K562 (cell line): Measurements from ENCODE around the gene TCF23. TPM values are rescaled to one million over a fixed set of nuclear protein-coding genes. Genes with fewer than 3 reads are reported as not detected.

Source experiments
- ATAC-seq: fragments of 200-7000 bp; cut with Tn5 transposase; 3 replicates; pipeline ENCODE4 v1.9.1; 2020; ENCODE audit warnings: moderate library complexity
- BruUV-seq: library from RNA; stranded (reverse); fragments of 400-500 nt; replicated peaks from 2 replicates; lab custom pipeline; 2021; lab: Mats Ljungman, UMichigan
- CTCF ChIA-PET: fragments of 300-600 bp; formaldehyde crosslinking; extraction: SDS; loops from one replicate; lab custom pipeline; 2021; ENCODE audit warnings: low intra/inter-chr PET ratio; lab: Yijun Ruan, JAX
- POLR2A ChIA-PET: fragments of 300-600, 350-650 bp; sonication (Branson Sonifier 250); formaldehyde crosslinking; extraction: SDS; loops from one replicate; lab custom pipeline; 2021; ENCODE audit warnings: antibody characterized with exemption, inconsistent platforms; lab: Yijun Ruan, JAX
- DNase-seq, 4 experiments: peaks; one replicate each; pipeline versions ENCODE4 v3.0.0 to v3.0.0-alpha.2; 2011 to 2018; ENCODE audit warnings: low spot score in 3 of 4, mixed read lengths in 3 of 4; ENCODE audit errors: extremely low read depth in 1 of 4
- FAIRE-seq: peaks from 2 replicates; lab custom pipeline; 2011; peaks lifted over from hg19 to GRCh38; lab: Jason Lieb, UNC
- H2AFZ ChIP-seq: 2 replicates; pipeline ENCODE4 v1.6.0; 2011; ENCODE audit warnings: low read depth, low read length, control low read depth, inconsistent platforms
- H3K27ac ChIP-seq: fragments of 200-600 bp; 3 replicates; pipeline ENCODE4 v1.8.0; 2011; ENCODE audit warnings: low read depth, mild to moderate bottlenecking, control low read depth, inconsistent platforms, low read length, moderate library complexity, mixed read lengths; ENCODE audit errors: extremely low read depth
- H3K27me3 ChIP-seq, 2 experiments: fragments of 300-600 bp in 1 of 2; 2 replicates in 1 of 2; 3 replicates in 1 of 2; pipeline versions ENCODE4 v1.6.0 to v1.8.0; 2011; ENCODE audit warnings: inconsistent platforms in 2 of 2, low read length in 2 of 2, mild to moderate bottlenecking in 1 of 2, mixed read lengths in 1 of 2, moderate library complexity in 1 of 2; ENCODE audit not compliant: control insufficient read depth in 2 of 2, insufficient read depth in 2 of 2
- H3K36me3 ChIP-seq: fragments of 300-600 bp; 3 replicates; pipeline ENCODE4 v1.8.0; 2011; ENCODE audit warnings: mild to moderate bottlenecking, low read length, inconsistent platforms; ENCODE audit not compliant: control insufficient read depth, insufficient read depth
- H3K4me1 ChIP-seq, 2 experiments: fragments of 200-600 bp in 1 of 2; replicated peaks in 1 of 2; 2 replicates in 1 of 2; 3 replicates in 1 of 2; pipeline versions ENCODE4 v1.5.1 to v1.8.0; 2011; ENCODE audit warnings: inconsistent platforms in 2 of 2, low read length in 2 of 2, mild to moderate bottlenecking in 1 of 2, mixed read lengths in 1 of 2, moderate library complexity in 1 of 2; ENCODE audit not compliant: control insufficient read depth in 2 of 2, insufficient read depth in 2 of 2
- H3K4me2 ChIP-seq: 2 replicates; pipeline ENCODE4 v1.6.1; 2011; ENCODE audit warnings: low read length, control low read depth, inconsistent platforms, mixed read lengths; ENCODE audit not compliant: insufficient read depth
- H3K4me3 ChIP-seq: fragments of 200-600 bp; sonication (generic), shearing (Covaris generic); 2 replicates; pipeline ENCODE4 v1.5.1; 2016; ENCODE audit warnings: control low read depth, inconsistent platforms
- H3K79me2 ChIP-seq: fragments of 200-600 bp; 3 replicates; pipeline ENCODE4 v1.8.0; 2011; ENCODE audit warnings: low read length, inconsistent platforms; ENCODE audit not compliant: control insufficient read depth, insufficient read depth
- H3K9ac ChIP-seq, 2 experiments: 2 replicates each; pipeline versions ENCODE4 v1.6.0 to v1.6.1; 2011; ENCODE audit warnings: low read depth in 2 of 2, low read length in 2 of 2, control low read depth in 1 of 2, inconsistent platforms in 1 of 2, mild to moderate bottlenecking in 1 of 2, mixed read lengths in 1 of 2; ENCODE audit not compliant: insufficient read depth in 1 of 2
- H3K9me1 ChIP-seq: one replicate; pipeline ENCODE4 v1.6.0; 2011; ENCODE audit warnings: inconsistent platforms, mild to moderate bottlenecking, low read length, moderate library complexity; ENCODE audit not compliant: control insufficient read depth, insufficient read depth
- H3K9me3 ChIP-seq: replicated peaks from 2 replicates; pipeline ENCODE4 v1.5.1; 2011; ENCODE audit warnings: low read depth, low read length, inconsistent platforms; ENCODE audit not compliant: control insufficient read depth, insufficient read depth
- H4K20me1 ChIP-seq: replicated peaks from 2 replicates; pipeline ENCODE4 v1.6.1; 2011; ENCODE audit warnings: low read length, inconsistent platforms, mixed read lengths; ENCODE audit not compliant: control insufficient read depth, insufficient read depth
- ARID2 ChIP-seq: fragments of 450-650 bp; IDR thresholded peaks from 2 replicates; pipeline ENCODE4 v1.6.1; 2017; ENCODE audit warnings: antibody characterized with exemption, mild to moderate bottlenecking
- CAMTA2 ChIP-seq: fragments of 250-450 bp; sonication (Bioruptor Pico); conservative IDR thresholded peaks from 2 replicates; pipeline ENCODE4 v1.5.1; 2022
- JUND ChIP-seq, 2 experiments: IDR thresholded peaks; 2 replicates in 1 of 2; 3 replicates in 1 of 2; pipeline ENCODE4 v1.6.1; 2011; ENCODE audit warnings: borderline replicate concordance in 2 of 2, low read depth in 2 of 2, low read length in 2 of 2, improper control_type of control experiment in 1 of 2, missing biosample characterization in 1 of 2, missing genetic modification characterization in 1 of 2, missing genetic modification reagents in 1 of 2
- LEF1 ChIP-seq: fragments of 450-650 bp; IDR thresholded peaks from 2 replicates; pipeline ENCODE4 v1.6.1; 2016; ENCODE audit warnings: mild to moderate bottlenecking
- MCM7 ChIP-seq, 2 experiments: fragments of 450-650 bp; IDR thresholded peaks; 2 replicates each; pipeline ENCODE4 v1.6.1; 2016 to 2018
- NFATC3 ChIP-seq: fragments of 450-650 bp; IDR thresholded peaks from 2 replicates; pipeline ENCODE4 v1.6.1; 2017; ENCODE audit warnings: mild to moderate bottlenecking
- PML ChIP-seq: IDR thresholded peaks from 2 replicates; pipeline ENCODE4 v1.6.1; 2012; ENCODE audit warnings: low read length, inconsistent platforms
- SIN3B ChIP-seq: fragments of 450-650 bp; IDR thresholded peaks from 2 replicates; pipeline ENCODE4 v1.6.1; 2017; ENCODE audit warnings: low read depth, mild to moderate bottlenecking, moderate library complexity
- TARDBP ChIP-seq: fragments of 450-650 bp; IDR thresholded peaks from 2 replicates; pipeline ENCODE4 v1.6.1; 2016
- TRIM24 ChIP-seq, 2 experiments: fragments of 450-650 bp; IDR thresholded peaks; 2 replicates each; pipeline ENCODE4 v1.6.1; 2016
- ZBTB40 ChIP-seq, 2 experiments: fragments of 450-650 bp in 1 of 2; sonication (generic) in 1 of 2; formaldehyde crosslinking in 1 of 2; IDR thresholded peaks; 2 replicates each; pipeline versions ENCODE4 v1.7.1 to v1.9.0; 2016 to 2022; ENCODE audit warnings: inconsistent platforms in 1 of 2, mild to moderate bottlenecking in 1 of 2, missing genetic modification reagents in 1 of 2
- ZNF277 ChIP-seq: fragments of 250-450 bp; sonication (Bioruptor Pico); IDR thresholded peaks from 2 replicates; pipeline ENCODE4 v1.8.0; 2022; ENCODE audit warnings: inconsistent platforms, mild to moderate bottlenecking, moderate library complexity, borderline replicate concordance
- ZZZ3 ChIP-seq: fragments of 450-650 bp; IDR thresholded peaks from 2 replicates; pipeline ENCODE4 v1.6.1; 2016; ENCODE audit warnings: antibody characterized with exemption, mild to moderate bottlenecking, moderate library complexity
- WGBS: fragments of 100-300 bp; shearing (Covaris generic); methylation state at CpG from one replicate; pipeline ENCODE4 v1.1.6; 2016; ENCODE audit warnings: low coverage, mixed read lengths; ENCODE audit not compliant: insufficient coverage; ENCODE audit errors: missing lambda C conversion rate; 5-methylcytosine and 5-hydroxymethylcytosine counted together
- in situ Hi-C: fragments of 300-500 bp; cut with MboI; formaldehyde crosslinking; loops from 4 replicates; pipeline ENCODE4 v1.15.0; 2018; ENCODE audit warnings: inconsistent platforms, mixed read lengths
- intact Hi-C: fragments of 100-400 bp; cut with micrococcal nuclease; formaldehyde crosslinking; loops from 2 replicates; pipeline ENCODE4 v1.14.2; 2022
- polyA plus RNA-seq, 8 experiments: library from polyadenylated mRNA; depleted of rRNA in 4 of 8; stranded (reverse) in 5 of 8; unstranded in 3 of 8; fragments of >200 nt; fragmentation: Nextera tagmentation in 2 of 8; fragmentation: Illumina TruSeq in 1 of 8; extraction: Ambion mirVana in 2 of 8; extraction: Trizol in 1 of 8; gene quantifications; 2 replicates each; pipeline versions ENCODE4 v1.2.1 to v1.2.3, GENCODE V29; 2011 to 2014; ENCODE audit warnings: inconsistent platforms in 1 of 8, missing spikeins in 1 of 8
- total RNA-seq, 7 experiments: library from RNA; depleted of rRNA in 6 of 7; stranded (reverse); fragments of >200 nt in 6 of 7; fragmentation: Illumina TruSeq in 2 of 7; extraction: Trizol in 2 of 7; gene quantifications; 2 replicates each; pipeline versions ENCODE4 v1.2.1 to v1.2.3, GENCODE V29; 2011 to 2021; ENCODE audit warnings: low replicate concordance in 1 of 7

Gene TCF23
- total and polyA plus RNA-seq, 9 of the 15 experiments (the other 6 are each of a cell fraction or from before 2014, with no cell fraction given), result 0.07 TPM; not detected in 8

GRCh38 chr2:27202854-27203253 is 54.0 kb downstream of the TCF23 start:
- no peak for TF ChIP-seq ZZZ3
- TF ChIP-seq MCM7 (IDR thresholded peaks at IDR 0.05), result no peak
- no peak for TF ChIP-seq PML
- no peak for TF ChIP-seq ZBTB40 (IDR thresholded peaks at IDR 0.05)
- no peak for TF ChIP-seq ZBTB40 (CRISPR knock-in tag; IDR thresholded peaks at IDR 0.05)
- no peak for TF ChIP-seq NFATC3
- TF ChIP-seq SIN3B, result no peak
- no peak for TF ChIP-seq JUND (IDR thresholded peaks at IDR 0.05; ENCODE audit: borderline replicate concordance, low read depth, low read length)
- no peak for TF ChIP-seq JUND (tag; IDR thresholded peaks at IDR 0.05; ENCODE audit: borderline replicate concordance, low read depth, low read length)
- TF ChIP-seq LEF1, result no peak
- no peak for TF ChIP-seq CAMTA2
- TF ChIP-seq TARDBP, result no peak
- TF ChIP-seq ARID2, result no peak
- no peak for TF ChIP-seq ZNF277 (CRISPR knock-in tag)
- TF ChIP-seq TRIM24 (IDR thresholded peaks at IDR 0.05), result no peak
- TF ChIP-seq, all 486 proteins: peak for 0
- no peak for ATAC-seq
- Histone ChIP-seq H2AFZ (no peak overlapping the region), H3K9me3 (no peaks in the 10 kb centered on the region), H3K27me3 (no peaks in the 10 kb centered on the region), H3K36me3 (peaks cover 81% of the 10 kb centered on the region; the same call in 2 of the 3 replicates), H3K4me1 (peaks cover 0 to 3% of the 10 kb centered on the region in 2 experiments; a peak in 1 of 5 replicates), H3K9me1 (no peaks in the 10 kb centered on the region), H3K27ac (no peak overlapping the region), H3K9ac (no peak overlapping the region), H3K79me2 (no peaks in the 10 kb centered on the region), H4K20me1 (no peaks in the 10 kb centered on the region), H3K4me2 (no peak overlapping the region), H3K4me3 (no peak overlapping the region)
- in situ Hi-C loops, result no loop called here
- 83% methylated on average over 2 of the region's 2 CpGs for WGBS
- intact Hi-C loops, result no loop called here
- POLR2A ChIA-PET, result interaction anchor here (0.6 to 1.6 kb wide), 3 partner anchors 10 to 118 kb away, joined by 3 to 4 read pairs (median 3); no protein-coding TSS in a partner anchor
- CTCF ChIA-PET, result no interaction called here
- DNase-seq, result no peak
- no peak for FAIRE-seq
- no TSS peak for BruUV-seq
